Activated T-helper 1 cell treated with Interleukin-2 at 50 U/mL for 16 hours (primary cell): Measurements from ENCODE around the gene NOPCHAP1.

Experiments
- DNase-seq: peaks from one replicate; pipeline ENCODE4 v3.0.0-alpha.2; 2020; ENCODE audit warnings: low read depth

NOPCHAP1 gene

GRCh38 chr12:105020241-105020962, 34.3 kb downstream of the NOPCHAP1 start:
- DNase-seq, result no peak

- DNase-seq, result no peak
Measured at GRCh38 chr12:105024928-105025327, 38.8 kb downstream of the NOPCHAP1 start.

GRCh38 chr12:105025890-105026289, 39.8 kb downstream of the NOPCHAP1 start:
- no peak for DNase-seq

GRCh38 chr12:105026411-105026810, 40.3 kb downstream of the NOPCHAP1 start:
- DNase-seq, result no peak

- no peak for DNase-seq
Measured at GRCh38 chr12:105030820-105031807, 45.0 kb downstream of the NOPCHAP1 start.

GRCh38 chr12:105032703-105033357, 46.7 kb downstream of the NOPCHAP1 start:
- DNase-seq, result no peak

GRCh38 chr12:105033851-105034250, 47.7 kb downstream of the NOPCHAP1 start:
- no peak for DNase-seq
